ENCODE measurements around the gene EP300.
A peak's percentile ranks its signal among the peaks of the same experiment; 100 is the strongest.
"Not testable (repeated sequence)": the region's sequence is repeated elsewhere in the genome, so short reads cannot be mapped to it uniquely, and the experiment has no call there.

Gene EP300

DNA sequence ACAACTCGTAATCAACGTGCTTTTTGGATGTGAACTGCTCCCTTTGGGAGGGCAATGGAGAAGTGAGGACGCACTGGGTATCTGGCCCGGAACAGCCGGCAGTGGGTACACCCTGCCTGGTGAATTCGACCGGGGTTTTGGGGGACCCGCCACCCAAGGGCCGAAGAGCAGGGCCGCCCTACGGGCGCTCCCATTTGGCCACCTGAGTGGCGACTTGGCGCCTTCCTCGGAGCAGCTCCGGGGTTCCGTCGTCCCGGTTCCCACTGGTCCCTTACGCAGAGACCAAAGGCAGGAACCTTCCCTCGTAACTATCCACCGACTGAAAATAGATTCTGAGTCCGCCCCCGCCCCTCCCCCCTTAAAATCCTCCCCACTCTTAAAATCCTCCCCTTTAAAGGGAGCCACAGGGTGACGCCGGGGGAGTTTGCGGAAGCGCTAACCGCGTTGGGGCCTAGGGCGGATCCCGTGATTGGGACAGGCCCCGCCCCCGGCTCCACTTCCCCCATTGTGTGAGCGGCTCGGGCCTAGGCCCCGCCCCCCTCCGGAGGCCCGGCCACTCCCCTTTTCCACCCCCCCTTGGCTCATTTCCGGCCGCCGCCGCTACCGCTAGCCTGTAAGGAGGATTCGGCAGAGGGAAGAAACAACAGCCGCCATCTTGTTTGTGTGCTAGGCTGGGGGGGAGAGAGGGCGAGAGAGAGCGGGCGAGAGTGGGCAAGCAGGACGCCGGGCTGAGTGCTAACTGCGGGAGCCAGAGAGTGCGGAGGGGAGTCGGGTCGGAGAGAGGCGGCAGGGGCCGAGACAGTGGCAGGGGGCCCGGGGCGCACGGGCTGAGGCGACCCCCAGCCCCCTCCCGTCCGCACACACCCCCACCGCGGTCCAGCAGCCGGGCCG is 1.0 kb upstream of the EP300 start:
- peak; percentile 99 for DNase-seq

DNA sequence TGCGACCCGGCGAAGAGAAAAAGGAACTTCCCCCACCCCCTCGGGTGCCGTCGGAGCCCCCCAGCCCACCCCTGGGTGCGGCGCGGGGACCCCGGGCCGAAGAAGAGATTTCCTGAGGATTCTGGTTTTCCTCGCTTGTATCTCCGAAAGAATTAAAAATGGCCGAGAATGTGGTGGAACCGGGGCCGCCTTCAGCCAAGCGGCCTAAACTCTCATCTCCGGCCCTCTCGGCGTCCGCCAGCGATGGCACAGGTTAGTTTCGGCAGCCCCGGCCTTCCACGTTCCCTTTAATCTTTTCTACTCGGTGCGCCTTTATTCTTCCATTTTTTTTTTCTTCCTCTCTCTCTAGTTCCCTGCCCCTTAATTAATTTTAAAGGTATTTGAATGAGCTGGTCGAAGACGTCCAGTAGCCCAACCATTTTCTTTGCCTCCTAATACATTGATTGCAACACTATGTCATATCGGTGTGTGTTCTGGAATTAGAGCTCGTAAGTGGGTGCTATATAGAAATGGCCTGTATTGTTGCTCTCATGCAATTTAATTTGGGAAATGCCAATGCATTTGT is 537 bp downstream of the EP300 start:
- peak; percentile 14 for DNase-seq

DNA sequence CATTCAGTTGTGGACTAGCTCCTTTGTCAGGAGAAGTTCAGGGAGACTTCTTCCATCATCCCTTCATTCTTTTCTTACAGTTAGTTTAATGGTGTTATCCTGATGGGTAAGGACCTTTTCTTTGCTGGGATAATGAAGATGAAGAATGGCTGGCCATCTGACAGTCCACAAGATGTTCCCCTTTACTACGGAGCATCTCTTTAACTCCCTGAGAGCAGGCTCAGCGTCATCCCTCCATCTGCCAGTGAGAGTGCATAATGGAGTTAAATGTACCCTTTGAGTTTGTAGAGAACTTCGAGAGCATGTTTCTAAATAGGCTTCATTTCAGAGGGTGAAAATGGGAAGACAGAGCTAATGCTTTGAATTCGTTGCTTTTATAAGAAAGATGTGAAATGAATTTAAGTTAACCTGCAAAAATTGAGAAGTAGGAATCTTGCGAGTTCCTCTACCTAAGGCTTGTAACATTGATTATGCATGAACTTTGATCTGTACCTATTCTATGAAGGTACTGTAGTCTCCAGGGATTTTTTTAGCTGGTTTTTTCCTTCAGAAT is 1.7 kb downstream of the EP300 start:
- peak; percentile 21 for DNase-seq

DNA sequence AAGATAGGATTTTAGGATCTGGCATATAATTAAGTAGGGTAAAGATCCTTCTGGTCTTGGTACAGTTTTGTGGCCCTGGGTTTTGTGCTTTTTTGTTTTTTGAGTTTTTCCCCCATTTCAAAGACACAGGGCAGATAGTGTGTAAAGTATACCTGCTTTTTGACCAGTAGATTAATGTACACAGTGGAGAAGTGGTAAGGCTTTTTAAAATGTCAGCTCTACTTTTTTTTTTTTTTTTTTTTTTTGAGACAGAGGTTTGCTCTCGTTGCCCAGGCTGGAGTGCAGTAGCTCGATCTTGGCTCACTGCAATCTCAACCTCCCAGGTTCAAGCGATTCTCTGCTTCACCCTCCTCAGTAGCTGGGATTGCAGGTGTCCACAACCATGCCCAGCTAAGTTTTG is 4.0 kb downstream of the EP300 start:
- DNase-seq, result no peak

- DNase-seq, result no peak
These were observed 4.4 kb downstream of the EP300 start for GRCh38 chr22:41096841-41097240.

GRCh38 chr22:41099036-41099435 is 6.6 kb downstream of the EP300 start:
- DNase-seq, result no peak

DNA sequence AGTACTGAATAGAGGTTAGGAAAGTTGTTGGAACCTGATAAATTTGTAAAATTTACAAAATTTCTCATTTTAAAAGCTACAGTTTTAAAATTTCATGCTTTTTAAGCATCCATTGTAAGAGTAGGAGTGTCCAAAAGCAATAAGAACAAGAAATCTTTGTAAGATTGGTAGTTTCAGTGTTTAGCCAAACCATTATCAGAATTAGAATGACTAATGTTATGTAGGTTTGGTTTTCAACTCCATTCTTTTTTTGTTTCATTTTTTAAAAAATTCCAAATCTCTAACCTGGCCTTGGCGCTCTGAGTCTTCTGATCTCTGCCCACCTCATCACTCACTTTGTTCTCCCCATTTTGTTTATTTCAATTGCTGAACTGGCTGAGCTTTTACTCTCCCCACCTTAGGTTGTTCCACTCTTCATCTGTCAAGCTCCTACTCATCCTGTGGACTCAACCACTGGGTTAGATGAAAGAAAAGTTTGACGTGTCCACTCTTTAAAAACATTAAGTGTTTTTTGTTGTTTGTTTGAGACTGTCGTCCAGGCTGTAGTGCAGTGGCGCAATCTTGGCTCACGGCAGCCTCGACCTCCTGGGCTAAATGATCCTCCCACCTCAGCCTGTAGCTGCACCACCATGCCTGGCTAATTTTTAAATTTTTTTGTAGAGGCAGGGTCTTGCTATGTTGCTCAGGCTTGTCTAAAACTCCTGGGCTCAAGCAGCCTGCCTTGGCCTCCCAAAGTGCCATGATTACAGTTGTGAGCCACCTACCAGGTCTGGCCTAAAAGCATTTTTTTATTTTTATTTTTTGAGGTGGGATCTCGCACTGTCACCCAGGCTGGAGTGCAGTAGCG is 14.0 kb downstream of the EP300 start:
- DNase-seq, result no peak

- DNase-seq, result not testable (repeated sequence)
These were observed 14.6 kb downstream of the EP300 start for GRCh38 chr22:41106969-41107325.

GRCh38 chr22:41110968-41111367 is 18.6 kb downstream of the EP300 start:
- DNase-seq, result no peak

DNA sequence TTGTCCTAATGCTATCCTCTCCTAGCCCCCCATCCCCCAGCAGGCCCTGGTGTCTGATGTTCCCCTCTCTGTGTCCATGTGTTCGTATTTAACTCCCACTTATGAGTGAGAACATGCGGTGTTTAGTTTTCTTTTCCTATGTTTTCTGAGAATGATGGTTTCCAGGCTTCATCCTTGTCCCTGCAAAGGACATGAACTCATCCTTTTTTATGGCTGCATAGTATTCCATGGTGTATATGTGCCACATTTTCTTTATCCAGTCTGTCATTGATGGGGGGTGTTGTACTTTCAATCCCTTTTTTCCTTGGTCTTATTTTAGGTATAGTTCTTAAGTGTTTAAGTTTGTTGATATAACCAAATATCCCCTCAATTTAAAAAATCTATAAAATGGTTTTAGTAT is 23.9 kb downstream of the EP300 start:
- DNase-seq, result no peak

DNA sequence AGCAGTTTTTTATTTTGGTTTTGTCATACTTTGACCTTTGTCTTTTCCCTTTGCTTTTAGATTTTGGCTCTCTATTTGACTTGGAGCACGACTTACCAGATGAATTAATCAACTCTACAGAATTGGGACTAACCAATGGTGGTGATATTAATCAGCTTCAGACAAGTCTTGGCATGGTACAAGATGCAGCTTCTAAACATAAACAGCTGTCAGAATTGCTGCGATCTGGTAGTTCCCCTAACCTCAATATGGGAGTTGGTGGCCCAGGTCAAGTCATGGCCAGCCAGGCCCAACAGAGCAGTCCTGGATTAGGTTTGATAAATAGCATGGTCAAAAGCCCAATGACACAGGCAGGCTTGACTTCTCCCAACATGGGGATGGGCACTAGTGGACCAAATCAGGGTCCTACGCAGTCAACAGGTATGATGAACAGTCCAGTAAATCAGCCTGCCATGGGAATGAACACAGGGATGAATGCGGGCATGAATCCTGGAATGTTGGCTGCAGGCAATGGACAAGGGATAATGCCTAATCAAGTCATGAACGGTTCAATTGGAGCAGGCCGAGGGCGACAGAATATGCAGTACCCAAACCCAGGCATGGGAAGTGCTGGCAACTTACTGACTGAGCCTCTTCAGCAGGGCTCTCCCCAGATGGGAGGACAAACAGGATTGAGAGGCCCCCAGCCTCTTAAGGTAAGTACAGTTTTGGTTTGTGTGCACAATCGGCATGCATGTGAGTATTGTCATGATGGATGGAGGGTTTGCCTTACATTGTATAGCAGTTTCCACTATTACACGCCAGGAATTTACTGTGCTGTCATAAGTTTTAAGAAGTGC is 25.0 kb downstream of the EP300 start:
- DNase-seq, result no peak

GRCh38 chr22:41123151-41123550 is 30.8 kb downstream of the EP300 start:
- peak; percentile 4 for DNase-seq

DNA sequence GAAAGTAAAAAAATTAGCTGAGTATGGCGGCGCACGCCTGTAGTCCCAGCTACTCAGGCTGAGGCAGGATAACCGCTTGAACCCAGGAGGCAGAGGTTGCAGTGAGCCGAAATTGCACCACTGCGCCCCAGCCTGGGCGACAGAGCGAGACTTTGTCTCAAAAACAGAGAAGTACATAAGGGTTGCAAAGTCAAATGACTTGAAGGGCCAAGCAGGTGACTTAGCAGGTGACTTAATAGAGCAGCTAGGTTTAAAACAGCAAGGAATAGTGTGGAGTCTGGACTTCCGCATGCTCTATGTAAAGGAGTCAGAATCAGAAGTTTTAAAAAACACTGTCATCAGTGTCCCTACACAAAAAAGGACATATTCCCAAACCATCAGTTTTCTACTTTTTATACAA is 31.7 kb downstream of the EP300 start:
- no peak for DNase-seq

DNA sequence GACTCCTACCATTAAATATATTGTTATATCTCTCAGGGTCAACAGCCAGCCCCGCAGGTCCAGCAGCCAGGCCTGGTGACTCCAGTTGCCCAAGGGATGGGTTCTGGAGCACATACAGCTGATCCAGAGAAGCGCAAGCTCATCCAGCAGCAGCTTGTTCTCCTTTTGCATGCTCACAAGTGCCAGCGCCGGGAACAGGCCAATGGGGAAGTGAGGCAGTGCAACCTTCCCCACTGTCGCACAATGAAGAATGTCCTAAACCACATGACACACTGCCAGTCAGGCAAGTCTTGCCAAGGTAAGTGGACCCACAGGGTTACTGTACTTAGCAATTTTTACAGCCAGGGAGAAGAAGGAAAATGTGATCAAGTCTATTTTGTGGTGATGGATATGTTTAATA is 35.1 kb downstream of the EP300 start:
- DNase-seq, result no peak

GRCh38 chr22:41128606-41129005 is 36.2 kb downstream of the EP300 start:
- no peak for DNase-seq

- DNase-seq, result peak; percentile 13
These were observed 40.2 kb downstream of the EP300 start for GRCh38 chr22:41132550-41132949.

GRCh38 chr22:41140365-41140957 is 48.1 kb downstream of the EP300 start:
- no peak for DNase-seq

DNA sequence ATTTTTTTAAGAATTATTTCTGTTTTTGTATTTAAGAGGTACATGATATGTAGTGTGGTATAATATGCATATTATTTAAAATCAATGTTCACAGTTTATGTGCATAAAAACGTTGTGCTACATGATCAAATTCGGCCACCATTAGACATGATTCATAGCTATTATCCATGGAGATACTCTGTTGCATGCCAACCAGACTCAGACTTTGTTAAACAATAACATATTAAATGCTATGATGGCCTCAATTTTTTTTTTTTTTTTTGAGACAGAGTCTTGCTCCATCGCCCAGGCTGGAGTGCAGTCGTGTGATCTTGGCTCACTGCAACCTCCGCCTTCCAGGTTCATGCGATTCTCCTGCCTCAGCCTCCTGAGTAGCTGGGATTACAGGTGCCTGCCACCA is 53.5 kb downstream of the EP300 start:
- DNase-seq, result not testable (repeated sequence)

DNA sequence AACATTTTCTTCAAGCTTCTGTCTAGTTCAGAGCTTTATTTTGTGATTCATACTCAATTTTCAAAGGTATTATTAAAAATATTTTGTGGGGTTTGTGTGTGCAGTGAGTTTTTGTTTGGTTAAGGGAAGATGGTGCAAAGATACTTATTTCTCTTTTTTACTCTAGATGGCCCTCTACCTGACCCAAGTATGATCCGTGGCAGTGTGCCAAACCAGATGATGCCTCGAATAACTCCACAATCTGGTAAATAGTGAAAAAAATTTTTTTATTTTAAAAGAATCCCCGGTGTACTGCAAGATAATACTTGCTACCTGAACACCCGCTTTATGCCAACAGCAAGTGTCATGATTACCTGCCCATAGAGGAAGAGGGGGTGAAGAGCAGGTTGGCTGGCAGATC is 54.2 kb downstream of the EP300 start:
- DNase-seq, result peak; percentile 6

DNA sequence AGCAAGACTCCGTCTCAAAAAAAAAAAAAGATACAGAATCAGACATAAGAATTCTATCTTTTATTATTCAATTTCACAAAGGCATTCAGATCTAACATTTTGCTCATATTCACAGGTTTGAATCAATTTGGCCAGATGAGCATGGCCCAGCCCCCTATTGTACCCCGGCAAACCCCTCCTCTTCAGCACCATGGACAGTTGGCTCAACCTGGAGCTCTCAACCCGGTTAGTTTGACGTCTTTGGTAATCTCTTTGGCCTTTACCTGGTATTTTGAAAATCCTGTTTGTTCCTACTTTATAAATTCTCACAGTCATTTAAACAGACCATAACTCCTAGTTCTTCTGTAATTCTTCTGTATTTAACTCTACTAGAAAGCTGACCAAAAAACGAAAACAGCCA is 55.3 kb downstream of the EP300 start:
- DNase-seq, result no peak

- DNase-seq, result no peak
These were observed 60.5 kb downstream of the EP300 start for GRCh38 chr22:41152902-41153301.

GRCh38 chr22:41157083-41157482 is 64.7 kb downstream of the EP300 start:
- no peak for DNase-seq
